HepG2 (cell line): ENCODE measurements around the gene CPLANE2. TPM values are rescaled to one million over a fixed set of nuclear protein-coding genes. Genes with fewer than 3 reads are reported as not detected.
A peak's percentile ranks its signal among the peaks of the same experiment; 100 is the strongest.

Source experiments
- ATAC-seq: fragments of 200-7000 bp; cut with Tn5 transposase; 3 replicates; pipeline ENCODE4 v1.9.1; 2020; ENCODE audit warnings: mild to moderate bottlenecking, moderate library complexity
- BruUV-seq: library from RNA; stranded (reverse); fragments of 400-500 nt; replicated peaks from 2 replicates; lab custom pipeline; 2021; lab: Mats Ljungman, UMichigan
- CTCF ChIA-PET: fragments of 300-600 bp; formaldehyde crosslinking; extraction: SDS; loops from one replicate; lab custom pipeline; 2021; ENCODE audit warnings: low total read pairs, inconsistent platforms, low intra/inter-chr PET ratio; lab: Yijun Ruan, JAX
- POLR2A ChIA-PET: fragments of 350-600 bp; sonication (Branson Sonifier 250); formaldehyde crosslinking; loops from one replicate; lab custom pipeline; 2020; ENCODE audit warnings: antibody characterized with exemption, inconsistent platforms; lab: Yijun Ruan, JAX
- DNase-seq: peaks from one replicate; pipeline ENCODE4 v3.0.0-alpha.2; 2015; ENCODE audit warnings: low spot score
- FAIRE-seq: peaks from 3 replicates; lab custom pipeline; 2011; peaks lifted over from hg19 to GRCh38; lab: Jason Lieb, UNC
- H2AFZ ChIP-seq: one replicate; pipeline ENCODE4 v1.6.1; 2011; ENCODE audit warnings: low read length, inconsistent platforms
- H3K27ac ChIP-seq: fragments of 300-600 bp; 3 replicates; pipeline ENCODE4 v1.8.0; 2011; ENCODE audit warnings: mixed run types, mild to moderate bottlenecking, mixed read lengths, low read length, inconsistent platforms; ENCODE audit not compliant: insufficient read depth; ENCODE audit errors: extremely low read length
- H3K27me3 ChIP-seq, 2 experiments: fragments of 200-600 bp in 1 of 2; 2 replicates in 1 of 2; 3 replicates in 1 of 2; pipeline versions ENCODE4 v1.6.0 to v1.8.0; 2011; ENCODE audit warnings: low read length in 2 of 2, mild to moderate bottlenecking in 2 of 2, moderate library complexity in 2 of 2, inconsistent platforms in 1 of 2; ENCODE audit not compliant: insufficient read depth in 2 of 2, control insufficient read depth in 1 of 2
- H3K36me3 ChIP-seq, 2 experiments: fragments of 200-600 bp in 1 of 2; replicated peaks in 1 of 2; 2 replicates in 1 of 2; 3 replicates in 1 of 2; pipeline versions ENCODE4 v1.5.1 to v1.8.0; 2011; ENCODE audit warnings: low read length in 2 of 2, inconsistent platforms in 1 of 2; ENCODE audit not compliant: insufficient read depth in 2 of 2, control insufficient read depth in 1 of 2
- H3K4me1 ChIP-seq: 2 replicates; pipeline ENCODE4 v1.5.1; 2012; ENCODE audit warnings: low read length, inconsistent platforms; ENCODE audit not compliant: insufficient read depth
- H3K4me2 ChIP-seq: 2 replicates; pipeline ENCODE4 v1.6.0; 2011; ENCODE audit warnings: low read depth, low read length, inconsistent platforms
- H3K4me3 ChIP-seq, 3 experiments: fragments of 200-600 bp in 1 of 3; sonication (generic), shearing (Covaris generic) in 1 of 3; replicated peaks in 1 of 3; 2 replicates each; pipeline ENCODE4 v1.5.1; 2011 to 2016; ENCODE audit warnings: low read length in 3 of 3, inconsistent platforms in 2 of 3, low read depth in 2 of 3, mild to moderate bottlenecking in 2 of 3, control low read depth in 1 of 3, mixed read lengths in 1 of 3; ENCODE audit not compliant: insufficient read depth in 1 of 3
- H3K79me2 ChIP-seq: one replicate; pipeline ENCODE4 v1.6.1; 2011; ENCODE audit warnings: low read length, inconsistent platforms; ENCODE audit not compliant: insufficient read depth
- H3K9ac ChIP-seq: 2 replicates; pipeline ENCODE4 v1.6.0; 2011; ENCODE audit warnings: mild to moderate bottlenecking, low read depth, low read length, inconsistent platforms; ENCODE audit not compliant: insufficient read depth
- H3K9me3 ChIP-seq: 2 replicates; pipeline ENCODE4 v1.5.1; 2012; ENCODE audit warnings: mild to moderate bottlenecking, low read length
- H4K20me1 ChIP-seq: 2 replicates; pipeline ENCODE4 v1.6.0; 2011; ENCODE audit warnings: inconsistent platforms, mild to moderate bottlenecking, low read length, moderate library complexity; ENCODE audit not compliant: insufficient read depth
- ELF3 ChIP-seq: IDR thresholded peaks from 2 replicates; pipeline ENCODE4 v1.6.1; 2016; ENCODE audit warnings: missing genetic modification reagents, missing compliant biosample characterization
- GLI4 ChIP-seq: sonication (generic); formaldehyde crosslinking; IDR thresholded peaks from 2 replicates; pipeline ENCODE4 v1.5.1; 2020; ENCODE audit warnings: missing genetic modification reagents, mild to moderate bottlenecking, moderate library complexity, borderline replicate concordance
- GTF3A ChIP-seq: sonication (generic); formaldehyde crosslinking; conservative IDR thresholded peaks from 2 replicates; pipeline ENCODE4 v1.4.0; 2020; ENCODE audit warnings: mild to moderate bottlenecking, missing genetic modification reagents
- KDM2A ChIP-seq: sonication (generic); formaldehyde crosslinking; IDR thresholded peaks from 2 replicates; pipeline ENCODE4 v1.4.0; 2020; ENCODE audit warnings: low read depth, missing genetic modification reagents, borderline replicate concordance
- KDM5B ChIP-seq: sonication (generic); formaldehyde crosslinking; IDR thresholded peaks from 2 replicates; pipeline ENCODE4 v1.4.0; 2020; ENCODE audit warnings: missing genetic modification reagents, mild to moderate bottlenecking, borderline replicate concordance
- KLF15 ChIP-seq: sonication (generic); formaldehyde crosslinking; IDR thresholded peaks from 2 replicates; pipeline ENCODE4 v1.8.1; 2023; ENCODE audit warnings: borderline replicate concordance, mild to moderate bottlenecking, inconsistent platforms, missing genetic modification reagents, mixed read lengths
- NFKB2 ChIP-seq: sonication (generic); formaldehyde crosslinking; IDR thresholded peaks from 2 replicates; pipeline ENCODE4 v1.4.0; 2020; ENCODE audit warnings: missing genetic modification reagents, borderline replicate concordance
- NR2F1 ChIP-seq, 2 experiments: fragments of 450-650 bp in 1 of 2; formaldehyde crosslinking in 1 of 2; IDR thresholded peaks; 2 replicates each; pipeline versions ENCODE4 v1.5.0 to v1.6.1; 2016 to 2020; ENCODE audit warnings: mild to moderate bottlenecking in 1 of 2, missing compliant biosample characterization in 1 of 2, missing genetic modification reagents in 1 of 2, moderate library complexity in 1 of 2
- PHF5A ChIP-seq: IDR thresholded peaks from one replicate; pipeline ENCODE4 v1.6.1; 2018; ENCODE audit warnings: low read depth, missing genetic modification reagents; ENCODE audit not compliant: unreplicated experiment
- POLR2G ChIP-seq: fragments of 200-400 bp; formaldehyde crosslinking; IDR thresholded peaks from 2 replicates; pipeline ENCODE4 v1.6.1; 2018; ENCODE audit warnings: mild to moderate bottlenecking, low read depth, low read length, moderate library complexity
- SMC3 ChIP-seq: IDR thresholded peaks from 2 replicates; pipeline ENCODE4 v1.6.1; 2011; ENCODE audit warnings: low read length, improper control_type of control experiment
- STAG1 ChIP-seq: sonication (generic); formaldehyde crosslinking; IDR thresholded peaks from 2 replicates; pipeline ENCODE4 v1.4.0; 2020; ENCODE audit warnings: missing genetic modification reagents
- ZBTB21 ChIP-seq: sonication (generic); formaldehyde crosslinking; IDR thresholded peaks from 2 replicates; pipeline ENCODE4 v1.4.0; 2020; ENCODE audit warnings: missing genetic modification reagents
- ZFP37 ChIP-seq: sonication (generic); formaldehyde crosslinking; IDR thresholded peaks from 2 replicates; pipeline ENCODE4 v1.4.0; 2020; ENCODE audit warnings: missing genetic modification reagents, borderline replicate concordance
- ZNF34 ChIP-seq: sonication (generic); formaldehyde crosslinking; IDR thresholded peaks from 2 replicates; pipeline ENCODE4 v1.4.0; 2020; ENCODE audit warnings: mild to moderate bottlenecking, missing genetic modification reagents, borderline replicate concordance
- ZNF432 ChIP-seq: sonication (generic); formaldehyde crosslinking; IDR thresholded peaks from 2 replicates; pipeline ENCODE4 v1.5.0; 2020; ENCODE audit warnings: missing genetic modification reagents, mild to moderate bottlenecking, borderline replicate concordance
- ZNF674 ChIP-seq: sonication (generic); formaldehyde crosslinking; IDR thresholded peaks from 2 replicates; pipeline ENCODE4 v1.5.0; 2020; ENCODE audit warnings: low read depth, mild to moderate bottlenecking, missing genetic modification reagents
- ZNF776 ChIP-seq: sonication (generic); formaldehyde crosslinking; IDR thresholded peaks from 2 replicates; pipeline ENCODE4 v1.4.0; 2020; ENCODE audit warnings: mild to moderate bottlenecking, missing genetic modification reagents
- ZNF883 ChIP-seq: sonication (generic); formaldehyde crosslinking; IDR thresholded peaks from 2 replicates; pipeline ENCODE4 v1.5.1; 2020; ENCODE audit warnings: mild to moderate bottlenecking, missing genetic modification reagents; ENCODE audit errors: not compliant biosample characterization
- WGBS: methylation state at CpG from one replicate; pipeline ENCODE4 v1.1.6; 2017; ENCODE audit warnings: low lambda C conversion rate; 5-methylcytosine and 5-hydroxymethylcytosine counted together
- in situ Hi-C: cut with HindIII; loops from 2 replicates; pipeline ENCODE4 v1.10.0; 2017; ENCODE audit warnings: low pct_unique_long_range_greater_than_20kb; ENCODE audit not compliant: extremely low pct_ligation_motif_present
- intact Hi-C: fragments of 100-400 bp; cut with micrococcal nuclease; formaldehyde crosslinking; loops from one replicate; pipeline ENCODE4 v1.10.0; 2022; ENCODE audit not compliant: unreplicated experiment
- polyA plus RNA-seq, 8 experiments: library from polyadenylated mRNA; depleted of rRNA in 3 of 8; stranded (reverse) in 7 of 8; unstranded in 1 of 8; fragments of >200 nt; fragmentation: Illumina TruSeq in 4 of 8; extraction: Trizol in 4 of 8; gene quantifications; 2 replicates each; pipeline versions ENCODE4 v1.2.1 to v1.2.3, GENCODE V29; 2011 to 2016; ENCODE audit warnings: low read depth in 4 of 8, missing spikeins in 1 of 8, mixed read lengths in 1 of 8; ENCODE audit not compliant: insufficient read depth in 1 of 8
- total RNA-seq, 5 experiments: library from RNA; depleted of rRNA; stranded (reverse); fragments of >200 nt; fragmentation: Illumina TruSeq; extraction: Trizol; gene quantifications; 2 replicates each; pipeline ENCODE4 v1.2.3, GENCODE V29; 2016; ENCODE audit warnings: low read depth in 1 of 5
- TF ChIP-seq, protein P1 (sequence below): IDR thresholded peaks from 2 replicates; pipeline ENCODE4 v1.4.0; 2020; ENCODE audit warnings: mild to moderate bottlenecking, missing genetic modification reagents
- TF ChIP-seq, protein P2 (sequence below): IDR thresholded peaks from 2 replicates; pipeline ENCODE4 v1.6.1; 2016; ENCODE audit warnings: mild to moderate bottlenecking, missing biosample characterization, missing genetic modification reagents

Gene CPLANE2
- total and polyA plus RNA-seq, 2 of the 13 experiments (the other 11 are each of a cell fraction or from before 2014, with no cell fraction given): 0.29 to 1.6 TPM

DNA sequence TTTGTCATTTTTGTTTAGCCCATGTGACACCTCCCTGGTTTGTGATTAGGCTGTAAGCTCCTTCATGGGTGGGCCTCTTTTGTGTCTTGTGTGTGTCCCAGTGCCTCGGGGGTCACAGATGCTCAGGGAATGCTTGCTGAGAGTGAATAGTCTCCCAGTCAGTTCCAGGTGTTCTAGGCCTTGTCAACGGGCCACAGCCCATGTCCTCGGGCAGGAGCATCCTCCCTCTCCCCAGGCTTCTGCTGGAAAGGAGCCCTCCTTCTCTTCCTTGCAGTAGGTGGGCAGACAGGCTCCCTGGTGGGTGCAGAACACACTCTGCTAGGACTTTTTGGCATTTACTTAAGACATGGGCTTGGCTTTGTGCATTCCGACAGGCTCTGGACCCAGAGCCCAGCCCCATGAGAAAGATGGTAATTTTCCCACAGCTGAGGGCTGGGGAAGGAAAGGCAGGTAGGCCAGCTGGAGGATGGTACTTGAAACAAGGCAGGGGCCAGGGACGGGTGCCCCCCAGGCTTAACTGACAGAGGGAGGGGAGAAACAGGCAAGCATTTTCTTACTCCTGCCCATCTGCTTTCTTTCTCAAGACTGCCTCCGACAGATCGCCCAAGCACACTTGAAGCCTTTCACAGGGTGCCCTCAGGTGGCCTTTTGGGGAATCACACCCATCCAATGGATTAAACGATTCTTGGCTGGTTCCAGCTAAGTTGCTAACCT, 7.1 kb upstream of the CPLANE2 start:
- no peaks in the 10 kb centered on the region for H3K9me3 ChIP-seq
- intact Hi-C loops (loop anchor here (1.0 to 2.0 kb wide), 2 partner anchors 39 to 165 kb away; no protein-coding TSS in a partner anchor), in situ Hi-C loops (loop anchor here (5.0 kb wide), 2 partner anchors 37 to 167 kb away; no protein-coding TSS in a partner anchor)
- peaks cover 30% of the 10 kb centered on the region for H3K4me1 ChIP-seq
- BruUV-seq: no TSS peak
- no peak overlapping the region for H3K27ac ChIP-seq
- H3K36me3 ChIP-seq: peaks cover 2 to 9% of the 10 kb centered on the region in 2 experiments; a peak in 1 of 5 replicates
- ATAC-seq (peak; percentile 64), DNase-seq (peak; percentile 68), FAIRE-seq (peak; percentile 82)
- H3K79me2 ChIP-seq: no peaks in the 10 kb centered on the region
- WGBS: 22% methylated on average over 8 of the region's 8 CpGs
- ChIA-PET CTCF (interaction anchor here (0.8 to 1.6 kb wide), 6 partner anchors 24 to 171 kb away, joined by 3 to 14 read pairs (median 7); partner anchors contain the start of gene FAM131C), POLR2A (interaction anchor here (0.8 kb wide), 1 partner anchor 165 kb away, joined by 3 read pairs; no protein-coding TSS in a partner anchor)
- no peak overlapping the region for H3K9ac ChIP-seq
- H4K20me1 ChIP-seq: no peaks in the 10 kb centered on the region
- H3K27me3 ChIP-seq: no peaks in the 10 kb centered on the region
- H3K4me2 ChIP-seq: peak overlapping the region; percentile 13; the same call in 1 of the 2 replicates
- H2AFZ ChIP-seq: no peak overlapping the region
- no peak overlapping the region for H3K4me3 ChIP-seq
- TF ChIP-seq ZNF674: no peak
- no peak for TF ChIP-seq NR2F1 (CRISPR knock-in tag; IDR thresholded peaks at IDR 0.05)
- TF ChIP-seq PHF5A (CRISPR knock-in tag): no peak
- TF ChIP-seq, protein P1, sequence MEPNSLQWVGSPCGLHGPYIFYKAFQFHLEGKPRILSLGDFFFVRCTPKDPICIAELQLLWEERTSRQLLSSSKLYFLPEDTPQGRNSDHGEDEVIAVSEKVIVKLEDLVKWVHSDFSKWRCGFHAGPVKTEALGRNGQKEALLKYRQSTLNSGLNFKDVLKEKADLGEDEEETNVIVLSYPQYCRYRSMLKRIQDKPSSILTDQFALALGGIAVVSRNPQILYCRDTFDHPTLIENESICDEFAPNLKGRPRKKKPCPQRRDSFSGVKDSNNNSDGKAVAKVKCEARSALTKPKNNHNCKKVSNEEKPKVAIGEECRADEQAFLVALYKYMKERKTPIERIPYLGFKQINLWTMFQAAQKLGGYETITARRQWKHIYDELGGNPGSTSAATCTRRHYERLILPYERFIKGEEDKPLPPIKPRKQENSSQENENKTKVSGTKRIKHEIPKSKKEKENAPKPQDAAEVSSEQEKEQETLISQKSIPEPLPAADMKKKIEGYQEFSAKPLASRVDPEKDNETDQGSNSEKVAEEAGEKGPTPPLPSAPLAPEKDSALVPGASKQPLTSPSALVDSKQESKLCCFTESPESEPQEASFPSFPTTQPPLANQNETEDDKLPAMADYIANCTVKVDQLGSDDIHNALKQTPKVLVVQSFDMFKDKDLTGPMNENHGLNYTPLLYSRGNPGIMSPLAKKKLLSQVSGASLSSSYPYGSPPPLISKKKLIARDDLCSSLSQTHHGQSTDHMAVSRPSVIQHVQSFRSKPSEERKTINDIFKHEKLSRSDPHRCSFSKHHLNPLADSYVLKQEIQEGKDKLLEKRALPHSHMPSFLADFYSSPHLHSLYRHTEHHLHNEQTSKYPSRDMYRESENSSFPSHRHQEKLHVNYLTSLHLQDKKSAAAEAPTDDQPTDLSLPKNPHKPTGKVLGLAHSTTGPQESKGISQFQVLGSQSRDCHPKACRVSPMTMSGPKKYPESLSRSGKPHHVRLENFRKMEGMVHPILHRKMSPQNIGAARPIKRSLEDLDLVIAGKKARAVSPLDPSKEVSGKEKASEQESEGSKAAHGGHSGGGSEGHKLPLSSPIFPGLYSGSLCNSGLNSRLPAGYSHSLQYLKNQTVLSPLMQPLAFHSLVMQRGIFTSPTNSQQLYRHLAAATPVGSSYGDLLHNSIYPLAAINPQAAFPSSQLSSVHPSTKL (CRISPR knock-in tag): no peak
- no peak for TF ChIP-seq ZFP37 (CRISPR knock-in tag)
- peak; percentile 91 for TF ChIP-seq STAG1 (CRISPR knock-in tag)
- TF ChIP-seq KDM5B (CRISPR knock-in tag): no peak
- TF ChIP-seq KDM2A (CRISPR knock-in tag): peak; percentile 36; the same call in 1 of the 2 replicates
- TF ChIP-seq GLI4: no peak
- TF ChIP-seq ELF3 (CRISPR knock-in tag): no peak
- TF ChIP-seq, protein P2, sequence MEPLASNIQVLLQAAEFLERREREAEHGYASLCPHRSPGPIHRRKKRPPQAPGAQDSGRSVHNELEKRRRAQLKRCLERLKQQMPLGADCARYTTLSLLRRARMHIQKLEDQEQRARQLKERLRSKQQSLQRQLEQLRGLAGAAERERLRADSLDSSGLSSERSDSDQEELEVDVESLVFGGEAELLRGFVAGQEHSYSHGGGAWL (CRISPR knock-in tag): no peak
- no peak for TF ChIP-seq KLF15 (CRISPR knock-in tag)
- TF ChIP-seq ZNF432 (CRISPR knock-in tag): no peak
- no peak for TF ChIP-seq GTF3A (CRISPR knock-in tag)
- TF ChIP-seq ZNF34 (CRISPR knock-in tag): no peak
- no peak for TF ChIP-seq ZNF776 (CRISPR knock-in tag)
- peak; percentile 80 for TF ChIP-seq SMC3
- peak; percentile 51; the same call in 1 of the 2 replicates for TF ChIP-seq POLR2G
- no peak for TF ChIP-seq ZNF883 (CRISPR knock-in tag)
- no peak for TF ChIP-seq ZBTB21 (CRISPR knock-in tag)
- TF ChIP-seq NFKB2 (CRISPR knock-in tag): no peak
